Suprapubic skin (tissue), 3 donors: Measurements from ENCODE around the gene FLVCR1.

Experiments
- CTCF ChIP-seq, 2 donors: fragments of 200-600 bp in 1 of 2; fragments of 450-650 bp in 1 of 2; sonication (generic) in 1 of 2; IDR thresholded peaks; one replicate each; pipeline ENCODE4 v1.5.1; 2016 to 2019; ENCODE audit warnings: antibody characterized with exemption in 2 of 2, mild to moderate bottlenecking in 1 of 2, moderate library complexity in 1 of 2
- POLR2AphosphoS5 ChIP-seq, 3 donors: sonication (generic); formaldehyde crosslinking; IDR thresholded peaks; one replicate each; pipeline ENCODE4 v1.6.1; 2017; ENCODE audit warnings: antibody characterized with exemption in 3 of 3

DNA sequence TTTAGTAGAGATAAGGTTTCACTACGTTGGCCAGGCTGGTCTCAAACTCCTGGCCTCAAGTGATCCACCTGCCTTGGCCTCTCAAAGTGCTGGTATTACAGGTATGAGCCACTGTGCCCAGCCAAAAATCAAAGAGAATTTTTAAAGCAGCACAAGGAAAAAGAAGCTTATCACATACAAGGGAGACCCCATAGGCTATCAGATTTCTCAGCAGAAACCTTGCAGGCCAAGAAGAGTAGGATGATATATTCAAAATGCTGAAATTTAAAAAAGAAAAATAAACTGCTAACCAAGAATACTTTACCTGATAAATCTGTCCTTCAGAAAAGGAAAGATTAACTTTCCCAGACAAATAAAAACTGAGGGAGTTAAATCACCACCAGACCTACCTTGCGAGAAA is 43.2 kb downstream of the FLVCR1 start:
- TF ChIP-seq POLR2AphosphoS5 (IDR thresholded peaks at IDR 0.05), result no peak
- TF ChIP-seq CTCF (IDR thresholded peaks at IDR 0.05), result no peak
